Mesendoderm (in vitro differentiated cells): ENCODE data around the gene AMDHD1.
A peak's percentile ranks its signal among the peaks of the same experiment; 100 is the strongest.
"Not testable (repeated sequence)": the region's sequence is repeated elsewhere in the genome, so short reads cannot be mapped to it uniquely, and the experiment has no call there.

ENCODE experiments used
- DNase-seq: peaks from one replicate; pipeline ENCODE4 v3.0.0; 2013
- H2AK5ac ChIP-seq: 2 replicates; pipeline ENCODE4 v1.6.1; 2013; ENCODE audit warnings: low read length, inconsistent platforms
- H2BK120ac ChIP-seq: 2 replicates; pipeline ENCODE4 v1.6.1; 2013; ENCODE audit warnings: low read depth, mild to moderate bottlenecking, low read length, moderate library complexity, mixed read lengths
- H2BK15ac ChIP-seq: replicated peaks from 2 replicates; pipeline ENCODE4 v1.6.1; 2013; ENCODE audit warnings: low read depth, mild to moderate bottlenecking, moderate library complexity
- H2BK5ac ChIP-seq: 2 replicates; pipeline ENCODE4 v1.6.1; 2013; ENCODE audit warnings: low read length, inconsistent platforms
- H3K18ac ChIP-seq: 2 replicates; pipeline ENCODE4 v1.6.1; 2013; ENCODE audit warnings: mild to moderate bottlenecking, low read length, mixed read lengths
- H3K23ac ChIP-seq: one replicate; pipeline ENCODE4 v1.6.1; 2013; ENCODE audit warnings: low read length
- H3K27ac ChIP-seq: 2 replicates; pipeline ENCODE4 v1.5.1; 2013; ENCODE audit warnings: low read depth, mild to moderate bottlenecking, inconsistent platforms, low read length, moderate library complexity
- H3K27me3 ChIP-seq: 2 replicates; pipeline ENCODE4 v1.6.1; 2013; ENCODE audit warnings: low read length, control low read depth, mild to moderate bottlenecking, inconsistent platforms; ENCODE audit not compliant: insufficient read depth, poor library complexity
- H3K36me3 ChIP-seq: 2 replicates; pipeline ENCODE4 v1.6.1; 2013; ENCODE audit warnings: low read length, inconsistent platforms; ENCODE audit not compliant: control insufficient read depth, insufficient read depth
- H3K4ac ChIP-seq: one replicate; pipeline ENCODE4 v1.6.1; 2013; ENCODE audit warnings: low read depth, mild to moderate bottlenecking, low read length, moderate library complexity
- H3K4me1 ChIP-seq: 2 replicates; pipeline ENCODE4 v1.6.1; 2013; ENCODE audit warnings: low read depth, low read length, inconsistent platforms; ENCODE audit not compliant: control insufficient read depth
- H3K4me2 ChIP-seq: 2 replicates; pipeline ENCODE4 v1.6.1; 2013; ENCODE audit warnings: low read length
- H3K4me3 ChIP-seq: 2 replicates; pipeline ENCODE4 v1.5.1; 2013; ENCODE audit warnings: mild to moderate bottlenecking, low read length
- H3K56ac ChIP-seq: one replicate; pipeline ENCODE4 v1.6.1; 2013; ENCODE audit warnings: low read length
- H3K79me1 ChIP-seq: 2 replicates; pipeline ENCODE4 v1.6.1; 2013; ENCODE audit warnings: low read length, inconsistent platforms
- H3K79me2 ChIP-seq: 2 replicates; pipeline ENCODE4 v1.6.1; 2013; ENCODE audit warnings: mild to moderate bottlenecking, low read length; ENCODE audit not compliant: control insufficient read depth, insufficient read depth
- H3K9ac ChIP-seq: 2 replicates; pipeline ENCODE4 v1.6.1; 2013; ENCODE audit warnings: low read length, inconsistent platforms
- H4K5ac ChIP-seq: one replicate; pipeline ENCODE4 v1.6.1; 2013; ENCODE audit warnings: low read length
- H4K8ac ChIP-seq: one replicate; pipeline ENCODE4 v1.6.1; 2013; ENCODE audit warnings: low read depth, mild to moderate bottlenecking, control low read depth, low read length, moderate library complexity
- WGBS: extraction: QIAGEN DNeasy Blood & Tissue Kit; methylation state at CpG from one replicate; pipeline ENCODE4 v1.1.7; 2013; ENCODE audit warnings: low lambda C conversion rate, missing lambda C conversion rate; ENCODE audit not compliant: insufficient coverage; ENCODE audit errors: extremely low coverage; 5-methylcytosine and 5-hydroxymethylcytosine counted together

AMDHD1 gene

DNA sequence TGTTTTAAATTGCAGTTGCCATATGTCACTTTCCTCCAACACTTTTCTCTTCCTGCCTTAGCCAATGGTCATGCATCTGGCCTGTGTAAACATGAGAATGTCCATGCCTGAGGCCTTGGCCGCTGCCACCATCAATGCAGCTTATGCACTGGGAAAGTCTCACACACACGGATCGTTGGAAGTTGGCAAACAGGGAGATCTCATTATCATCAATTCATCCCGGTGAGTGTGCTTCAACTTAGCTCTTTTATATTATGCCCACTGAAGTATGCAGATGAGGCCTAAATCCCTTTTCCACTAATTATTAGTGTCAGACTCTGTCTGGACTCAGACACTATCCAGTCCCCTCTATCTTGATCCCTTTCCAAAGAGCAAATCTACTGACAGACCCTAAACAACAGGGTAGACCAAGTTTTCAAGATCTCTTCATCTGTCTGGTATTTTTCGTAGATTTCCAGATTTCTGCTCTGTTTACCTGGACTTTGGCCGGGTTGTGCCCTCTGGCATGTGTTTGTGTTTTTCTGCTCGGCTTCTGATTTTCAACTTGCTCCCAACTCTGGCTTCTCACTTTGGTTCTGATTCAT lies 23.2 kb downstream of the AMDHD1 start:
- Histone ChIP-seq H3K27ac (no peak overlapping the region), H2BK5ac (no peak overlapping the region), H3K23ac (no peak overlapping the region), H3K36me3 (no peaks in the 10 kb centered on the region), H2BK120ac (no peak overlapping the region), H2BK15ac (no peak overlapping the region), H2AK5ac (no peak overlapping the region), H3K79me1 (no peaks in the 10 kb centered on the region), H4K8ac (no peak overlapping the region), H3K4me1 (no peaks in the 10 kb centered on the region), H3K4me3 (no peak overlapping the region), H3K4me2 (no peak overlapping the region), H3K79me2 (no peaks in the 10 kb centered on the region), H3K18ac (no peak overlapping the region), H3K9ac (no peak overlapping the region), H4K5ac (no peak overlapping the region), H3K27me3 (no peaks in the 10 kb centered on the region), H3K56ac (no peak overlapping the region), H3K4ac (no peak overlapping the region)
- WGBS: no CpG with 5 or more reads among the region's 7 CpGs
- no peak for DNase-seq

DNA sequence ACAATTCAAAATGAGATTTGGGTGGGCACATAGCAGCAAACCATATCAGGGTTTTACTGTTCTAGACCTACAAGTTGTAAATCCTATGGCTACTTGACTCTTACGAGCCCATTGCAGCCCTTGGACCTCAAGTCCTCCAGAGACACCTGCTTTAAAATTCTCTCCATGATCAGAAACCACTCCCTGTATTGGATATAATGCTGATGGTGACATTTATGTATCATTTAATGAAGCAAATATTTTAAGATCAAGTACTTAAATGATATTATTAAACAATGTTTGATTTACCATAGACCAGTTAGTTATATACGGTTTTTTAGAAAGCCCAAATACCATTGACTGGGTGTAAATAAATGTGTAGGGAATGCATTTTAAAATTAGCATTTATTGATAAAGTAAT lies 24.2 kb downstream of the AMDHD1 start:
- no peak overlapping the region for H3K18ac ChIP-seq
- H2BK5ac ChIP-seq: no peak overlapping the region
- no peak overlapping the region for H3K56ac ChIP-seq
- H3K27ac ChIP-seq: no peak overlapping the region
- no peak overlapping the region for H3K9ac ChIP-seq
- H3K4me2 ChIP-seq: no peak overlapping the region
- H3K4me3 ChIP-seq: no peak overlapping the region
- H3K79me2 ChIP-seq: no peaks in the 10 kb centered on the region
- H3K79me1 ChIP-seq: no peaks in the 10 kb centered on the region
- no peaks in the 10 kb centered on the region for H3K36me3 ChIP-seq
- H3K23ac ChIP-seq: no peak overlapping the region
- no peak overlapping the region for H3K4ac ChIP-seq
- no peak overlapping the region for H2BK15ac ChIP-seq
- DNase-seq: no peak
- H3K4me1 ChIP-seq: no peaks in the 10 kb centered on the region
- no CpG with 5 or more reads among the region's 2 CpGs for WGBS
- no peak overlapping the region for H2BK120ac ChIP-seq
- no peak overlapping the region for H4K8ac ChIP-seq
- no peaks in the 10 kb centered on the region for H3K27me3 ChIP-seq
- H4K5ac ChIP-seq: no peak overlapping the region
- no peak overlapping the region for H2AK5ac ChIP-seq

DNA sequence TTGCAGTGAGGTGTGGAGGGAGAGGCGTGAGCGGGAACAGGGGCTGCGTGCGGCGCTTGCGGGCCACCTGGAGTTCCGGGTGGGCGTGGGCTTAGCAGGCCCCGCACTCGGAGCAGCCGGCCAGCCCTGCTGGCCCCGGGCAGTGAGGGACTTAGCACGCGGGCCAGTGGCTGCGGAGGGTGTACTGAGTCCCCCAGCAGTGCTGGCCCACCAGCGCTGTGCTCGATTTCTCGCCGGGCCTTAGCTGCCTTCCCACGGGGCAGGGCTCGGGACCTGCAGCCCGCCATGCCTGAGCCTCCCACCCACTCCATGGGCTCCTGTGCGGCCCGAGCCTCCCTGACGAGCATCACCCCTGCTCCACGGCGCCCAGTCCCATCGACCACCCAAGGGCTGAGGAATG lies 26.0 kb downstream of the AMDHD1 start:
- H2BK15ac ChIP-seq, H3K18ac ChIP-seq, H3K79me2 ChIP-seq, H4K5ac ChIP-seq, H4K8ac ChIP-seq, H3K36me3 ChIP-seq, H3K56ac ChIP-seq, H3K27me3 ChIP-seq, H3K4me3 ChIP-seq, H2AK5ac ChIP-seq, H2BK5ac ChIP-seq, H2BK120ac ChIP-seq, H3K4ac ChIP-seq, H3K79me1 ChIP-seq, H3K23ac ChIP-seq, H3K27ac ChIP-seq, H3K4me2 ChIP-seq, H3K9ac ChIP-seq, DNase-seq, H3K4me1 ChIP-seq: not testable (repeated sequence)
- WGBS: no CpG with 5 or more reads among the region's 28 CpGs

DNA sequence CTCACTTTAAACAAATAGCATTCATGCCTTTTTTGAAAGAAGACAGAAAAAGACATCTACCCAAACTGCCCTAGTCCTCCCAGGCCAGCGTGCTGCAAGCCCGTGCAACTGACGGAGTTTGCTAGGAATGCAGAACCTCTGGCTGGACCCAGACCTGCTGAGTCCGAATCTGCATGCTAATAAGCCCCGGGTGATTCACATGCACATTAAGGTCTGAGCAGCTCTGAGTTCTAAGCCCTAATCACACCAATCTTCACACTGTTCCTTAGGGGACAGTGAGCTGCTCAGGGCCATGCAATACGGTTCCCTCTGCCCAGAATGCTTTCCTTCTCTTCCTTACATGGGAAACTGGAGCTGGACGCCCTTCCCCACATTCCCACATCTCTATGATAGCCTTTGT lies 27.8 kb downstream of the AMDHD1 start:
- Histone ChIP-seq H4K8ac (no peak overlapping the region), H3K79me2 (no peaks in the 10 kb centered on the region), H3K4ac (no peak overlapping the region), H4K5ac (no peak overlapping the region), H2AK5ac (no peak overlapping the region), H3K27ac (no peak overlapping the region), H3K56ac (no peak overlapping the region), H3K4me1 (no peaks in the 10 kb centered on the region), H3K36me3 (no peaks in the 10 kb centered on the region), H3K4me2 (no peak overlapping the region), H3K4me3 (no peak overlapping the region), H2BK15ac (no peak overlapping the region), H3K9ac (no peak overlapping the region), H3K27me3 (no peaks in the 10 kb centered on the region), H2BK120ac (no peak overlapping the region), H3K79me1 (no peaks in the 10 kb centered on the region), H3K23ac (no peak overlapping the region), H2BK5ac (no peak overlapping the region), H3K18ac (no peak overlapping the region)
- WGBS: no CpG with 5 or more reads among the region's 7 CpGs
- DNase-seq: peak; percentile 95

GRCh38 chr12:95972832-95973456 lies 29.8 kb downstream of the AMDHD1 start:
- Histone ChIP-seq H2BK120ac (no peak overlapping the region), H3K27me3 (no peaks in the 10 kb centered on the region), H4K5ac (no peak overlapping the region), H2BK15ac (no peak overlapping the region), H4K8ac (no peak overlapping the region), H3K9ac (no peak overlapping the region), H3K79me2 (no peaks in the 10 kb centered on the region), H2AK5ac (no peak overlapping the region), H3K4me2 (no peak overlapping the region), H3K36me3 (no peaks in the 10 kb centered on the region), H3K4me3 (no peak overlapping the region), H2BK5ac (no peak overlapping the region), H3K27ac (no peak overlapping the region), H3K4ac (no peak overlapping the region), H3K4me1 (no peaks in the 10 kb centered on the region), H3K56ac (no peak overlapping the region), H3K79me1 (no peaks in the 10 kb centered on the region), H3K23ac (no peak overlapping the region), H3K18ac (no peak overlapping the region)
- DNase-seq: no peak
- WGBS: no CpG with 5 or more reads among the region's 4 CpGs

DNA sequence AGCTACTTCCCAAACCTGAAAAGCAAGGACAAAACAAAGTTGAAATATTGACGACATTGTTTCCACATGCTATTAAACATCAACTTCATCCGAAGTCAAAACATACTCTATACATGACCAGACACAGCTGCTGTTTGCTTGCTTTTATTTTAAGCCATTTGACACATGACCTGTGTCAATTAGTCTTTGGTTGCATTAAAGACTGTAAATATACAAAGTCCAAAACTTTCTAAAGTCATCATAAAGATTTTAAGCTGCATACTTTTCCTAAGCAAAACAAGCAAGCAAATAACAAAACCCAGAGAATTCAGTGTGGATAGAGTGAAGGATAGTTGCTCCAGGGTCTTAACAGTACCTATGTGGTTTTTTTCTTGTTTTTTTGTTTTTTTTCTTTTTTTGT lies 31.2 kb downstream of the AMDHD1 start:
- Histone ChIP-seq H3K79me2 (no peaks in the 10 kb centered on the region), H3K4ac (no peak overlapping the region), H3K23ac (no peak overlapping the region), H3K79me1 (no peaks in the 10 kb centered on the region), H3K27me3 (no peaks in the 10 kb centered on the region), H4K8ac (no peak overlapping the region), H3K18ac (no peak overlapping the region), H4K5ac (no peak overlapping the region), H2BK120ac (no peak overlapping the region), H3K4me1 (no peaks in the 10 kb centered on the region), H3K27ac (no peak overlapping the region), H2BK5ac (no peak overlapping the region), H3K9ac (no peak overlapping the region), H3K56ac (no peak overlapping the region), H3K36me3 (no peaks in the 10 kb centered on the region), H2BK15ac (no peak overlapping the region), H3K4me3 (no peak overlapping the region), H2AK5ac (no peak overlapping the region), H3K4me2 (no peak overlapping the region)
- no peak for DNase-seq
- WGBS: no CpG with 5 or more reads among the region's 2 CpGs
